Glomerular visceral epithelial cell (primary cell): ENCODE results near the gene SS18L1.

ENCODE experiments used
- DNase-seq: peaks from one replicate; pipeline ENCODE4 v3.0.0-alpha.2; 2016; ENCODE audit errors: extremely low spot score

The SS18L1 gene

DNA sequence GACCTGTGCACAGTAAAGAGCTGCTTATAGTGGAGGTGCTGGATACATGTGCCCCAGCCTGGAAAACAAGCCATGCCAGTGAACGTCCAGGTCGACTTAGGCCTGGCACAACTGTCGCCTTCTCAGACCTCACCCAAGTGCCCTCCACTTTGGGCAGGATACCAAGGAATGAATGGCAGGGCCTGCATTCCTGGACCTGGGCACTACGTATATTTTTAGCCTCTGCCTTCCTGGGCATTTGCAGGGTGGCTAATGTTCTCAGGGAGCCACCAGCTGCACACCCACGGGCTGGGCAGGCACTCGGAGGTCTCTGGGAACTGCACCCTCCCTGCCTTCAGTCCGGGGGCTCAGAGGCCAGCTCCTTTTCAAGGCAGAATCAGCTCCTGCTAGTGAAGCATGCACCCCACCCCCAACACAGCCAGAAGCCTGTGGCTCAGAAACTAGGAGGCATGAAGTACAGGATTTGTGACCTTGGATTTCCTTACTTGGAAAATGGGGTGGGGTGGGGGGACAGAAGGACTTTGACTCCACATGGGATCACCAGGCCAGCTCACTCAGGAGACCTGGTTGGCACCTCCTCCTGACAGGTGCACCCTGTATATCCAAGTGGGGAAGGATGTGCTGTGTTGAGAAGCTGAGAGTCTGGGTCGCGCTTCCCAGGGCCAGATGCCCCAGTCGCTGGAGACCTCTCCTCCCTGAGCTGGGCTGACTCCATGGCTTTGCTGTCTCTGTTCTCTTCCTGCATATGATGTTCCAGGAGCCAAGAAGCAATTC, 23.8 kb upstream of the SS18L1 start:
- DNase-seq = no peak

DNA sequence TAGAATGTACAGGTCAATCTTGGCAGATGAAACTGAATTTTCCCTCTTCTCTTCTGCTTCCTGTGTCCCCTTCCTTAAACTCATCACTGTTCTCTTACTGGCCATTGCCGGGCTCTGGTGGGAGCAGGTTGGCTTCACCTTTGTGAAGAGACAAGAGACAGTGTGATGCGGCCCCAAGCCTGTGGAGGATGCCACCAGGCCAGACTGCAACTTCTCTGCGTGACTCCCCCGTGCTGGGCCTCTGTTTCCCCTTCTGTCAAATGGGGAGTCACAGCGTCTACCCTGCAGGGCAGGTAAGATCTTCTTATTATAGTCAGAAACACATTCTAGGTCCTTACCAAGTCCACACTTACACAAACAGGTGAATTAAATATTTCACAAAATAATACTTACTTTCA, 23.2 kb upstream of the SS18L1 start:
- DNase-seq = no peak

DNA sequence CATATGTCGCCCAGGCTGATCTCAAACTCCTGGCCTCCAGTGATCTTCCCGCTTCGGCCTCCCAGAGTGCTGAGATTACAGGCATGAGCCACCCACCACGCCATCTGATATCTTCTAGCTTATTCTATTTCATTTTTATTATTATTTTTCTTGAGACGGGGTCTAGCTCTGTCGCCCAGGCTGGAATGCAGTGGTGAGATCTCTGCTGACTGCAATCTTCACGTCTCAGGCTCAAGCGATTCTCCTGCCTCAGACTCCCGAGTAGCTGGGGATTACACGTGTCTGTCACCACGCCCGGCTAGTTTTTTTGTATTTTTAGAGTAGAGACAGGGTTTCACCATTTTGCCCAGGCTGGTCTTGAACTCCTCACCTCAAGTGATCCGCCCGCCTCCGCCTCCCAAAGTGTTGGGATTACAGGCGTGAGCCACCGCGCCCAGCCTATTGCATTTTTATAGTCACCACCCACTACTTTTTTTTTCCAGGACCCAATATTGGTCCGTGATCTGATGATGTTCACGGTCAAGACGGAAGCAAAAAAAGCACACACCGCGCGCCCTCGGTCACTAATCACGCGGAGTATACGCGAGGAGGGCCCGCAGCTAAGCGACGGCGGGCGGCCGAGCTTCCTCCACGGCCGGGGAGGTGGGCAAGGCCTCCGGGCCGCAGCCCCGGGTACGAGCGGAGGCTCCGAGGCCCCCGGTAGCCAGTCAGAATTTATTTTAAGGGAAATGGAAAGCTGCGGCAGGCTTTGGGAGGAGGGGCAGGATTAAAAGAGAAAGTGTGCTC, 22.4 kb upstream of the SS18L1 start:
- DNase-seq = no peak

DNA sequence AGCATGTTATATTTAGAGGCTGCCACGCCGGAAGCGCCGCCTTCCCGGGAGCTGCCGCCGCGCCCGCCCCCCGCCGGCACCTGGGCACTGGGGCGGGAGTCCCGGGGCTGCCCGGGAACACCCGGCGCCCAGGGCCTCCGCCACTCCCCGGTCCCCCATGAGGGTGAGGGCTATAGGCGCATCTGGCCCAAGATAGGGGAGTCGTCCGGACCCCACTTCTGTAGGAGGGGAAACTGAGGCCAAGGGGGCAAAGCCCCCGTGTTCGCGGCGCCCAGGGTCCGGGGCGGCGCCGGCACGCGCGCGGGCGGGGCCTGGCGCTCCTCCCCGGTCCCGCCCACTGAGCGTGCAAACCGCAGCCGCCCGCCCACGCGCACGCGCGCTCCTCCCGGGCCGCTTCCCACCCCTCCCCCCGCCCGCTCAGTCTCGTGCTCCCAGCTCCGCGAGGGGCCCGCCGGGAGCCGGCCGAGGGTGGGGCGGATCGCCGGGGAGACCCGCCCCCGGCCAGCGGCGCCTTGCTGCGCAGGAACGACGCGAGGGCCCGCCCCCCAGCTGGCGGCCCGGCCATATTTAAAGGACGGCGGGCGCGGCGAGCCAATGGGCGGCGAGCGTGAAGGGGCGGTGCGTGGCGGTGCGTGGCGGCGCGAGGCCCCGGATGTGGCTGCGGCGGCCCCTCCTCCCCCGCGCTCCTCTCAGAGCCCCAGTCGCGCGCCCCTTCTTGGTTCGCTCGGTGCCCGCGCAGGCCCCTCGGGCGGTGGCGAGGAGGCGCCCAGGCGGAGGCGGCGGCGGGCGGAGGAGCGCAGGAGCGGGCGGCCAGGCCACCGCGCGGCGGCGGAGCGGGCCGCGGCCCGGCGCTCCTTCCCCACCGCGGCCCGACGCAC, 21.6 kb upstream of the SS18L1 start, which contains the start of gene LSM14B:
Gene LSM14B (plus strand): TSS at position 700 of the 878 bp plus-strand sequence. CDS start 192 bp downstream, outside the sequence.
- DNase-seq = peak; percentile 99

DNA sequence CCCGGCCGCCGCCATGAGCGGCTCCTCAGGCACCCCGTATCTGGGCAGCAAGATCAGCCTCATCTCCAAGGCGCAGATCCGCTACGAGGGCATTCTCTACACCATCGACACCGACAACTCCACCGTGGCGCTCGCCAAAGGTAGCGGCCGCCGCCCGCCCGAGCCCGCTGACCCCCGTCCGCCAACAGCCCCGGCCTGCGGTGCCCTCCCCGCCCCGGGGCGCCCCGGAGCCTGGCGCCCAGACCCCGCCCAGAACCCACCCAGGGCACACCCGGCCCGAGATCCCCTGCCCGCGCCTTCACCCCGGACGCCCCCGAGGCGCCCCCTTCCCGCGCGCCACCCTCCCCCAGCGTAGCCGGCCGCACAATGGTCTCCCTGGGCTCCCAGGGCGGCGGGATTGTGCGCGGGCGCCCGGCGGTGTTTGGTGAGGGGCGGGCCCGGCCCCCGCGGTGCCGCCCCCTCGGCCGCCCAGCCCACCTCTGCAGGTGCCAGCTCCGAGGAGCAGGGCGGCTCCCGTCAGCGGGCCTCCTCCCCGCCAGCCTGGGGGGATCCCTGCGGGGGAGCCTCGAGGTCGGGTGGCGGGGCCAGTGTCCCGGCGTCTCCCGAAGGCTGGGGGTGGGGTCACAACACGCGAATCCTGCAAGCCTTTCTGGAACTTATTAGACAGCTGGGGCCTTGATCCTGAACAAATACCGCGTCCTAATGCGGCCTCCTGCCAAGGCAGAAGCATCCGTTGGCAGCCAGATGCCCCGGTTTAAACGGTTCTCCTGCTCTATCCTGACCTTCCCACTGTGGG, 20.7 kb upstream of the SS18L1 start:
- DNase-seq = peak; percentile 63

DNA sequence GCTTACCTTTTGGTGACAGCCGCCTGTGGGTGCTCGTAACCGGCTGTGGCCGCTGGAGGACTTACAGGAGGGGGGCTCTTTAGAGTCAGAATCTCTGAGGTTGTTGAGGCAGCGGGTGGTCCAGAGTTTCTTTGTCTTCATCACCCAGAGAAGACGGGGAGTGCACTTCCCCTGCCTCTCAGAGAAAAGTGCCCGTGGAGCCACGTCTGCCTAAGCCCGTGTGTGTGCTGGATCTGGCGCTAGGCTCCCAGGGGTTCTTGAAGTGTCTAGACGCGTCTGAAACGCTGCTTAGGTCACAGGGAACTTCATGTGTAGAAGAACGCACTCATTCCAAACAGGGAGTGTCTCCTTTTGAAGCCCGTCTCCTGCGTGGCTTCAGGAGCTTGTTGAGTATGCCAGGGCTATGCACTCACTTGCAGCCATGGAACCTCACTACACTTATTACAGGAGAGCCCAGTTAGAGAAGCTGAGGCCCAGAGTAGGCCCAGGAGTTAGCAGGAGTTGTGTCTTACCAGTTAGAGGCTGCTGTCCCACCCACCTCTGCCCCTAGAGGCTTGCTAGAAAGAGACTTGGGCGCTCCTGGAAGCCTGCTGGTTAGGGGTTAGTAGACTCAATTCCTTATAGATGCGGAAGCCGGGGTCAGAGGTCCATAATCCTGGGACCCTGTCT, 20.0 kb upstream of the SS18L1 start:
- peak; percentile 33 for DNase-seq

DNA sequence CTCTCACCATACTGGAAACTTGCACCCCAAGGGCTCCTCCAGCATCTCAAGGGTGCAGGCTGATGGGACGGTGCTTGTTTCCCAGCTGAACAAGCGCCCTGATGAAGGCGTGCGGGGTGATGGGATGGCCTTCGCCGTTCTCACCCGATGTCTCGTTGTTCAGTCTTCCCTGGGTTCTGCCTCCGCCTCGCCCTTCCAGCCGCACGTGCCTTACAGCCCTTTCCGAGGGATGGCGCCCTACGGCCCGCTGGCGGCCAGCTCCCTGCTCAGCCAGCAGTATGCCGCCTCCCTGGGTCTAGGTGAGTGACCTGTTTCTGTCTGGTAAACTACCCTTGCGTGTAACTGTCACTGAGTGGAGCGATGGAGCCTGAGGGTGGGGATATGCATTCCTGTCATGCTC, 17.4 kb upstream of the SS18L1 start:
- DNase-seq = no peak

DNA sequence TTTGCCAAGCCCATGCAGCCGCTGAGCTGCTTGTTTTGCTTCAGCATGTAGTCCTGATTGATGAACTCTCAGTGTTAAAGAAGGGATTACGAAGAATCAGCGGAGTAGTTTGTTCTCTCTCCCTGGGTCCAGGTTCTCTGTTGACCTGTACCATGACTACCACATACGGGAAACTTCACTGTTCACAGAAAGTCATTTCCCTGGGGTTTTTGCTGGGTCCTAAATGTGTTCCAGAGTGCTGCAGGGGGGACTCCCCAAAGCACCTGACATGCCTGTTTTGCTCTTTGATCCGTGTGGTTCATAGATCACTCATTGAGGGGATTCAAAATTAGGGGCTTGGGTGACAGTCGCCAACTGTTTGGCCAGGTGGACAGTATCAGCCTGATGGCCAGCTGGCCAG, 15.8 kb upstream of the SS18L1 start:
- DNase-seq = no peak

DNA sequence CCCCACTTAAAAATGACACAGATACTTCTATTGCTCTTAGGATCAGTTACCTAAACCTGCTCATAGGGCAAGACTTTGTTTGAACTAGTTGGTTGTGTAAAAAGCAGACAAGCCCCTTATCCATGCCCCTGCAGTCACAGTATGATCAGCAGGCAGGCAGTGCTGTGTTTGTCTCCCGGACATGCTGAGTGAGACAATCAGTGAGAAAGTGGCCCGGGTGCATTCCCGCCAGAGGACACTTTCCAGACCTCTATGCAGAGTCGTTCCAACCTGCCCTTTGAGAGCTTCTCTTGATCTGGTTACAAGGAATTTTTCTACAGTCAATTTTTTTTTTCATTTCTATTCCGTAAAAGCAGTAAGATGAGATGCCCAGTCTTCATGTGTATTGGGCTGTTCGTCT, 15.1 kb upstream of the SS18L1 start:
- no peak for DNase-seq

DNA sequence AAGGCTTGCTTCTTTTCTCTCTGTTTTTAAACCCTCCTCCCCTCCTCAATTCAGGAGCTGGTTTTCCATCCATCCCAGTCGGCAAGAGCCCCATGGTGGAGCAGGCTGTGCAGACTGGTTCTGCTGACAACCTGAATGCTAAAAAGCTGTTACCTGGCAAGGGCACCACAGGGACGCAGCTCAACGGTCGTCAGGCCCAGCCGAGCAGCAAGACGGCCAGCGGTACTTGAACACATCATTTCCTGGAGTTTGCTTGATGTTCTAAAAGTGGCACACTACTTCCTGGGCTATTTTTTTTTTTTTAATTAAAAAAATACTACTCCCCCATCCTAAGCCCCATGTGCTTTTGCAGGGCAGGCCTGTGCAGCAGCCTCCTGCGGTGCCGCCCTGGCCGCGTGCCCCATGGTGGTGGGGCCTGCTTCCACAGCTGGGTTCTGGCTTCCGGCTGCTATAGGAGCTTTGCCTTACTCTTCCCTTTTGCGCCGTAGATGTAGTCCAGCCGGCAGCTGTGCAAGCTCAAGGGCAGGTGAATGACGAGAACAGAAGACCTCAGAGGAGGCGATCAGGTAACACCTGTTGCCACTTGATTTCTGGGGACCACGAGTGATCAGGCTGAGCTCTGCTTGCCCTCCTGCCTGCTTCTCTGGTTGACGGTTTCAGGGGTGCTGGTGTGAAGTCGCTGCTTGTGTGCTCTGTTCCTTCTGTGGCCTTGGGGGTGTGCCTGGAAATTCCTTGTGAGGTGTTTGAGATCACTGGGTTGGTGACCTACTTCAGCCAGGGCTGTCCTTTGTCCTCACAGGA, 13.6 kb upstream of the SS18L1 start:
- DNase-seq = no peak

DNA sequence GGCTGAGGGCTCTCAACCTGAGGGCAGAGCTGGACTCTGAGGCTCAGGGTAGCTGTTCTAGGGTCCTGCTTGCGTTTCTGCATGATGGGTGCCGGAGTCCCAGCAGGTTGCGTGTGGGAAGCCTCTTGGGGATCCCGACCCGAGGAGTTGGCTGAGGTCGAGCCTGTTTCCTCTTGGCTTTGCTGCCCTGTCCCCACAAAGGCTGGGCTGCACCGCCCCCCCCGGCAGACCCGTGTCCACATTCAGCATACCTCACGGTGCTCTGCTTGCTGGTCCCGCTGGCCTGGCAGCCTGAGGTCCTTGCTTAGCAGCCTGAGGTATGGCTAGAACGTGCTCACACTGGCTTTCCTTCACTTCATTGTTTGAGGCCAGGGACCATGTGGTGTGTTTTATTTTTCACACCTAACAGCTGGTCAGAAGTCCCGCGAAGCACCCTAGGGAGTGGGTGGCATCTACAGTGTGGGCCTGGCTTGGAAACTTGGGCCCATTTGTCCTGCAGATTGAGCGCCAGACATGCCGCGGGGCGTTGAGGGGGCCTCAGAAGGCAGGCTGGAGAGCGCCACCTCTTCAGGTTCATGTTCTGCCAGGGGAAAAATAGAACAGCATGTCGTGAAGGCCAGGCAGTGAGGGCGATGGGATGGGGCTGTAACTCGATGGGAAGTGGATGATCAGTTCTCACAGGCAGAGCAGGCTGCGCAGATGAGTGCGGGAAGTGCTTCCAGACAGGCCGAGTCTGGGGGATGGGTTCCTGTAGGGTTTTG, 11.8 kb upstream of the SS18L1 start:
- no peak for DNase-seq

DNA sequence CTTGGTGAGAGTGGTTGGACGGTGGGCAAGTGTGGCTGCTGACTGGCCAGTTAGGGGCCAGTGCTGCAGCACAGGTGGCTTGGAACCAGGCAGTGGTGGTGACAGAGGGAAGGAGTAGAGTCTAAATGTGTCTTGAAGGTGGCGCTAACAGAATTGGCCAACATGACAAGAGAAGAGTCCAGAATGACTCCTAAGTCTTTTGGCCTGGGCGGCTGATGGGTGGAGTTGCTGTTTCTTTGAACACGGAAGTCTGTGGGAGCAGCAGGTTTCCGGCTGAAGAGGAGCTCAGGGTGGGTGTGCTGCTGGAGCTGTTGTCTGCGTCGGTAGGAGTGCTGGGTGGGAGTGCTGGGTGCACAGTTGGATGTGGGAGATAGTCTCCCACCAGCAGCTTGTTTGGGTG, 11.1 kb upstream of the SS18L1 start:
- no peak for DNase-seq

DNA sequence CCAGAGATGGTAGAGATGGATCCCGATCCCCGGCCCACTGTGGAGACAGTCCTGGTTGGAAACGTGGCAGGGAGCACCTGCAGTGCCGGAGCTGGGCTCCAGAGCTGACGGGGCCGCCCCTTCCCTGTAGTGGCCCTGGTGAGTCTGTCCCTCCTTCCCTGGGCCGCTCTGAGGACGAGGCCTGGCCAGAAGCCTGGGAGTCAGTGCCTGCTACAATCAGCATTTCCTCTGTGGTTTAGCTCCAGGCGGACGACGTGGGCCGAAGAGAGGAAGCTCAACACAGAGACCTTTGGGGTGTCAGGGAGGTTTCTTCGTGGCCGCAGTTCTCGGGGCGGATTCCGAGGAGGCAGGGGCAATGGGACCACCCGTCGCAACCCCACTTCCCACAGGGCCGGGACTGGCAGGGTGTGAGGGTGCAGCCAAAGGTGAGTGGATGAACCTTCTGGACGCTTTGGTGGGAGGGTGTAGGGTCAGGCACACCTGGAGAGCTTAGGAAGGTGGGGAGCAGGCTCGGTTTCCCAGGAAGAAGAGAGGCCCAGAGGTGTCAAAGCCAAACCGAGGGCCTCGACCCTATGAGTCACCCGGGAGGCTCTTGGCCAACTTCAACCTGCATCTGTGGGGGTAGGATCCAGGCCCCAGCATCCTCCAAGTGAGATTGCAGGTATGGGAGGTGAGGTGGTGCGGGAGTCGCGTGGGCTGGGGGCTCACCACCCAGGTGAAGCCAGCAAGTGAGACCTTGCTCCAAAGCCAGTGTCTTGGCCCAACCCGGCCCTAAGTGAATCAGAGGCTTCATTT, 10.3 kb upstream of the SS18L1 start:
- no peak for DNase-seq

DNA sequence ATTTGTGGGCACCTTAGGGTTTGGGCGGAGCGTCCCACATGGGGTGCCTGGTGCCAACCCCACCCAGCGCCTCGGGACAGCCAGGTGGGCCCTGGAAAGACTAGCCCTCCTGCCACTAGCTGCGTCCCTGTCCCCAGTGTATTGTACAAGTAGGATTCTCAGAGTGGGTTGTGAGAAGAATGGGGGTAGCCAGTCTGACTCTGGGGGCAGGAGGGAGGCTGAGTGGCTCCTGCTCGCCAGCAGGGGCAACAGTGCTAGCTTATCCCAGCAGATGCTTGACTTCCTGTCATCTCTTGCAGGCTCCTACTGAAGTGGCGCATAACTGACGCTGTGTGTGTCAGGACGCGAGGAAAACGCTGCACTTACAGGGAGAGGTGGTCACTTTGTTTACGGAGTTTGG, 9.7 kb upstream of the SS18L1 start:
- no peak for DNase-seq

DNA sequence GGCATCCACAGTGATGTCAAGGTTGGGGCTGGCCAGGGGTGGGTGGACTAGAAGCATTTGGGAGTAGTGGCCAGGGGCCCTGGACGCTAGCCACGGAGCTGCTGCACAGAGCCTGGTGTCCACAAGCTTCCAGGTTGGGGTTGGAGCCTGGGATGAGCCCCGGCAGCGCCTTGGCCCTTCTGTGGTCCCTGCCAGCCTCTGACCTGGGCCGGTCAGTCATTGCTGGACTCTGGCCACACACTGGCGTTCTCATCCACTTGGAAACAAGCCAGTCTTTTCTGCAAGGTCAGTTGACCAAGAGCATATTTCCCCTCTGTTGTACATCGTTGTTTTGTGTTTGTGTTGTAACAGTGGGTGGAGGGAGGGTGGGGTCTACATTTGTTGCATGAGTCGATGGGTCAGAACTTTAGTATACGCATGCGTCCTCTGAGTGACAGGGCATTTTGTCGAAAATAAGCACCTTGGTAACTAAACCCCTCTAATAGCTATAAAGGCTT, 8.8 kb upstream of the SS18L1 start:
- peak; percentile 40 for DNase-seq

DNA sequence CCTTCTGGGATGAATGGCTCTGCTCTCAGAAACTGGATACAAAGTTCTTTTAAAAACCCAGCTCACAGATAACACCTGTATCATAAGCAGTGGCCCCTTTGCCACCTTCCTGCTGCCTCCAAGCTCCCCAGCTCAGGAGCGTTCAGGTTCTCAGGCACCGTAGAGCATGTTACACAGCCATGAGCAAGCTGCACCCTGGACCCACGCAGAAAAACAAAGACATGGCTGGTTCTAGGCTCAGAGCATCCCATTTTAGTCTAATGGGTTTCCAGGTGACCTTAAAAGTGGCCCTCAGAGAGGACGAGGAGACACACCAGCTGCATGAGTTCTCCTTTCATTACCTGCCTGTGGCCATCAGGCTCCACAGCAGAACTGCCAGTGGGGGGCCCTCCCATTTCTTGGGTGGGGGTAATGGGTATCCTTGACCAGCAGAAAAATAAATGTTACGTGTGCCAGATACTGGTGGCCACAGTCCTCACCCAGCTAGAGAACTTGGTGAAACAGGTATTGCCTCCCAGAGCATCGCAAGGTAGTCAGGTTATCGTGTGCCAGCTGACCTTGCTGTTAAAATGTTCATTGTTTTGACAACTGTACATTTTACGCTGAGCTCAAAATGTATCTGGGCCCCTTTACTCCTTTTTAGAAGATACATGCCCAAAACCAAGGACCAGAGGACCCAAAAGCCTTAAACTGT, 7.8 kb upstream of the SS18L1 start:
- no peak for DNase-seq

DNA sequence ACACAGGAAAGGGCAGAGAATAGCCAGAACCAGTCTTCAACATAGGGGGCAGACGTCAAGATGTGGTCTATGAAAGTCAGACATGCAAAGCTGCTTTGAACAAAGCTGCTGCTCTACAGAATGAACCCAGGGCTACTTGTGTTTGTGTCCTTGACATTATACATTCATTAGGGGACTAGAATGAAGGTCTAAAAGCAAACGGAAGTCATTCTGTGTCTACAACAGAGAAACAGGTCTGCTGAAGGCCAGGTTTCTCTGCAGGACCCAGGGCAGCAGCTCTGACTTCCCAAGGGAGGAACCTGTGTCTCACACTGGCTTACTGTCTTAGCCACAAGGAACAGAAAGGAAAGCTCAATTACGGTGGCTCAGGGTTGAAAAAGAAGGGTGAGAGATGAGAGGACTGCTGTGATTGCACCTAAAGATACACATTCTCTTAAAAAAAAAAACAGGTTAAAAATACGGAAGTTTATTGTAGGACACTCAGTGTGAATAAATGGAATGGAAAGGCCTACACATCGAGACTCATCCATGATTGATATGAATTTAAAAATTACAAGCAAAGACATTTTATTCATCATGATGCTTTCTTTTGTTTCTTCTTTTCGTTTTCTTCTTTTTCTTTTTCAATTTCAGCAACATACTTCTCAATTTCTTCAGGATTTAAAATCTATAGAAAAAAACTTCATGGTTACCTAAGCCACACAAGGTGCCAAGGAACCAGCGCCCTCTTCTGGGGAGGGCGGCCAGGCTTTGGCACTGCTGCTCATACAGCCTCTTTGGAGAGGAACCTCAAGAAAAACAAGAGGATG, 7.1 kb upstream of the SS18L1 start:
- peak; percentile 72 for DNase-seq
